HG03565 (cell line): ENCODE measurements around the gene RFTN1.

ENCODE experiments used
- ATAC-seq: cut with Tn5 transposase; IDR thresholded peaks from one replicate; pipeline ENCODE4 v1.9.1; 2021; ENCODE audit warnings: mild to moderate bottlenecking, moderate library complexity; ENCODE audit not compliant: unreplicated experiment

RFTN1 gene

GRCh38 chr3:16441371-16441875, 72.1 kb downstream of the RFTN1 start:
- ATAC-seq, result no peak

GRCh38 chr3:16439848-16440708, 73.4 kb downstream of the RFTN1 start:
- no peak for ATAC-seq

GRCh38 chr3:16439163-16439847, 74.2 kb downstream of the RFTN1 start:
- ATAC-seq, result no peak

- no peak for ATAC-seq
Observed at GRCh38 chr3:16437640-16438039, 75.9 kb downstream of the RFTN1 start.

- peak; percentile 71 for ATAC-seq
Observed at GRCh38 chr3:16433701-16434151, 79.8 kb downstream of the RFTN1 start.

- ATAC-seq, result peak; percentile 17
Observed at GRCh38 chr3:16432714-16433113, 80.8 kb downstream of the RFTN1 start.

- ATAC-seq, result peak; percentile 40
Observed at GRCh38 chr3:16430717-16431630, 82.5 kb downstream of the RFTN1 start.

GRCh38 chr3:16429086-16429485, 84.4 kb downstream of the RFTN1 start:
- no peak for ATAC-seq

- no peak for ATAC-seq
Observed at GRCh38 chr3:16428612-16429011, 84.9 kb downstream of the RFTN1 start.

GRCh38 chr3:16427103-16427965, 86.2 kb downstream of the RFTN1 start:
- no peak for ATAC-seq

GRCh38 chr3:16426665-16427064, 86.8 kb downstream of the RFTN1 start:
- no peak for ATAC-seq

- ATAC-seq, result no peak
Observed at GRCh38 chr3:16426029-16426400, 87.5 kb downstream of the RFTN1 start.

- ATAC-seq, result no peak
Observed at GRCh38 chr3:16425398-16426028, 88.0 kb downstream of the RFTN1 start.

- no peak for ATAC-seq
Observed at GRCh38 chr3:16423947-16424673, 89.4 kb downstream of the RFTN1 start.

- ATAC-seq, result no peak
Observed at GRCh38 chr3:16423298-16423697, 90.2 kb downstream of the RFTN1 start.

- ATAC-seq, result no peak
Observed at GRCh38 chr3:16419640-16420241, 93.8 kb downstream of the RFTN1 start.

- ATAC-seq, result no peak
Observed at GRCh38 chr3:16417945-16418739, 95.4 kb downstream of the RFTN1 start.
